ENCODE data around the gene HNRNPA1. TPM values are rescaled to one million over a fixed set of nuclear protein-coding genes. Genes with fewer than 3 reads are reported as not detected.

The HNRNPA1 gene
- total and polyA plus RNA-seq, 9 of the 15 experiments (the other 6 are each of a cell fraction or from before 2014, with no cell fraction given), result 1,166 to 2,703 (median 1,815) TPM

- TF ChIP-seq ZNF699 (CRISPR knock-in tag; IDR thresholded peaks at IDR 0.05; ENCODE audit: insufficient replicate concordance) (no peak), KLF16 (IDR thresholded peaks at IDR 0.05) (no peak), ZNF717 (CRISPR knock-in tag; IDR thresholded peaks at IDR 0.05) (no peak), ZNF140 (CRISPR knock-in tag; IDR thresholded peaks at IDR 0.05) (no peak), SREBF1 (IDR thresholded peaks at IDR 0.05; ENCODE audit: borderline replicate concordance, low read depth, low read length) (no peak), BRD9 (IDR thresholded peaks at IDR 0.05; ENCODE audit: low read depth, partially characterized antibody) (no peak), ZNF134 (CRISPR knock-in tag; conservative IDR thresholded peaks at IDR 0.05) (no peak), HNRNPH1 (optimal IDR thresholded peaks at IDR 0.05; ENCODE audit: low read depth, low read length) (no peak), PTBP1 (IDR thresholded peaks at IDR 0.05; ENCODE audit: low read depth, low read length) (no peak), ATF4 (CRISPR knock-in tag; IDR thresholded peaks at IDR 0.05) (no peak), WHSC1 (IDR thresholded peaks at IDR 0.05; ENCODE audit: low read length) (no peak), ZNF175 (CRISPR knock-in tag; IDR thresholded peaks at IDR 0.05; ENCODE audit: low read depth) (no peak), RBFOX2 (IDR thresholded peaks at IDR 0.05; ENCODE audit: low read depth, low read length) (peak; percentile 91), TAF1 (IDR thresholded peaks at IDR 0.05; ENCODE audit: control insufficient read depth, extremely low read depth, insufficient read depth, low read length, severe bottlenecking) (peak; percentile 95), U2AF2 (optimal IDR thresholded peaks at IDR 0.05; ENCODE audit: low read depth, low read length) (no peak), TCFL5 (CRISPR knock-in tag; conservative IDR thresholded peaks at IDR 0.05) (no peak), BCLAF1 (IDR thresholded peaks at IDR 0.05; ENCODE audit: borderline replicate concordance in 1 of 2, control insufficient read depth in 1 of 2, low read depth in 2 of 2, low read length in 1 of 2) (no peak), ZNF280A (IDR thresholded peaks at IDR 0.05; ENCODE audit: low read depth, partially characterized antibody) (no peak), FOXM1 (IDR thresholded peaks at IDR 0.05; ENCODE audit: low read depth) (no peak), FOXM1 (CRISPR knock-in tag; IDR thresholded peaks at IDR 0.05; ENCODE audit: low read depth) (no peak)
Measured at GRCh38 chr12:54279632-54280467, 676 bp upstream of the HNRNPA1 start, which contains the start of gene CBX5 (continued).

Measured in K562 (cell line).